ENCODE measurements around the gene ABCA4. TPM values are rescaled to one million over a fixed set of nuclear protein-coding genes. Genes with fewer than 3 reads are reported as not detected.

ABCA4 gene
- total RNA-seq, 1 experiment from 2014 or later, result 0.22 TPM

DNA sequence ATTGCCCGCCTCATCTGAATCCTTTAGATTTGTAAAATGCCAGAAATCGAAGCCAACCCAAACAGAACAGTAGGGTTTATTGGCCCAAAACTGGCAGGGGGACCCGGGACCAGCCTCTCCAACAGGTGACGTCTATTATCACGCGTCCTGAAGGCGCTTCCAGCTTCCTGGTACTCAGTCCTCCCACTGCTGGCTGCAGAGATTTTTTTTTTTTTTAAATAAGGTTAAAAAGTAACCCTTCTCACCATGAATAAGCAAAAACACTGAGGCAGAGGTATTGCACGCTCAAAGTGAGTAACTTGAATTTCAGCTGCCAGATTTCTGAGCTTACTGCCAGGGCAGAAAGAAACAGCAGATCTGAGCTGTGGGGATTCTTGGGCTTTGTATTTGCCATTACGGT lies 157.4 kb downstream of the ABCA4 start:
- ChIA-PET RAD21 (ENCODE audit: low non-redundant PET in 1 of 2, low total read pairs in 2 of 2, uncharacterized antibody in 2 of 2, unreplicated experiment in 2 of 2) (no interaction called here), CTCF (no interaction called here), POLR2A (interaction anchor here (0.6 kb wide), 1 partner anchor 361 kb away, joined by 3 read pairs; no protein-coding TSS in a partner anchor)
- Histone ChIP-seq H2AFZ (ENCODE audit: low read depth, low read length, poor library complexity, severe bottlenecking) (no peak overlapping the region), H3K9me3 (ENCODE audit: control insufficient read depth in 1 of 2, insufficient read depth in 1 of 2, low read depth in 1 of 2, low read length in 2 of 2) (no peaks in the 10 kb centered on the region), H3K36me3 (ENCODE audit: control insufficient read depth in 1 of 2, insufficient read depth in 2 of 2, low read length in 2 of 2) (no peaks in the 10 kb centered on the region), H3K4me2 (ENCODE audit: low read length) (no peak overlapping the region), H3K4me1 (ENCODE audit: control insufficient read depth in 1 of 2, insufficient read depth in 2 of 2, low read length in 2 of 2) (no peaks in the 10 kb centered on the region), H3K9ac (ENCODE audit: low read length) (no peak overlapping the region), H3K4me3 (replicated peaks in 1 of 2; ENCODE audit: low read depth in 1 of 2, low read length in 2 of 2) (no peak overlapping the region), H3K79me2 (ENCODE audit: insufficient read depth, low read length) (no peaks in the 10 kb centered on the region), H3K27me3 (ENCODE audit: insufficient read depth, low read length) (no peaks in the 10 kb centered on the region), H4K20me1 (ENCODE audit: insufficient read depth) (no peaks in the 10 kb centered on the region), H3K27ac (ENCODE audit: low read depth, low read length) (no peak overlapping the region), H3K9me2 (ENCODE audit: insufficient read depth) (no peaks in the 10 kb centered on the region)
- ATAC-seq (no peak), DNase-seq (ENCODE audit: low read depth, low spot score) (no peak)
- intact Hi-C loops (cut with micrococcal nuclease), result no loop called here
- BruUV-seq (replicated peaks), result no TSS peak
- TF ChIP-seq ZNF274 (IDR thresholded peaks at IDR 0.05; ENCODE audit: low read depth, low read length) (no peak), SP1 (IDR thresholded peaks at IDR 0.05; ENCODE audit: low read depth) (no peak), POLR2A (IDR thresholded peaks at IDR 0.05; ENCODE audit: borderline replicate concordance, extremely low read depth, insufficient read depth, insufficient read length) (no peak), SRF (IDR thresholded peaks at IDR 0.05; ENCODE audit: low read depth) (no peak)
- TF ChIP-seq, protein P1, sequence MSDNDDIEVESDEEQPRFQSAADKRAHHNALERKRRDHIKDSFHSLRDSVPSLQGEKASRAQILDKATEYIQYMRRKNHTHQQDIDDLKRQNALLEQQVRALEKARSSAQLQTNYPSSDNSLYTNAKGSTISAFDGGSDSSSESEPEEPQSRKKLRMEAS (IDR thresholded peaks at IDR 0.05), result no peak
- TF ChIP-seq, protein P2, sequence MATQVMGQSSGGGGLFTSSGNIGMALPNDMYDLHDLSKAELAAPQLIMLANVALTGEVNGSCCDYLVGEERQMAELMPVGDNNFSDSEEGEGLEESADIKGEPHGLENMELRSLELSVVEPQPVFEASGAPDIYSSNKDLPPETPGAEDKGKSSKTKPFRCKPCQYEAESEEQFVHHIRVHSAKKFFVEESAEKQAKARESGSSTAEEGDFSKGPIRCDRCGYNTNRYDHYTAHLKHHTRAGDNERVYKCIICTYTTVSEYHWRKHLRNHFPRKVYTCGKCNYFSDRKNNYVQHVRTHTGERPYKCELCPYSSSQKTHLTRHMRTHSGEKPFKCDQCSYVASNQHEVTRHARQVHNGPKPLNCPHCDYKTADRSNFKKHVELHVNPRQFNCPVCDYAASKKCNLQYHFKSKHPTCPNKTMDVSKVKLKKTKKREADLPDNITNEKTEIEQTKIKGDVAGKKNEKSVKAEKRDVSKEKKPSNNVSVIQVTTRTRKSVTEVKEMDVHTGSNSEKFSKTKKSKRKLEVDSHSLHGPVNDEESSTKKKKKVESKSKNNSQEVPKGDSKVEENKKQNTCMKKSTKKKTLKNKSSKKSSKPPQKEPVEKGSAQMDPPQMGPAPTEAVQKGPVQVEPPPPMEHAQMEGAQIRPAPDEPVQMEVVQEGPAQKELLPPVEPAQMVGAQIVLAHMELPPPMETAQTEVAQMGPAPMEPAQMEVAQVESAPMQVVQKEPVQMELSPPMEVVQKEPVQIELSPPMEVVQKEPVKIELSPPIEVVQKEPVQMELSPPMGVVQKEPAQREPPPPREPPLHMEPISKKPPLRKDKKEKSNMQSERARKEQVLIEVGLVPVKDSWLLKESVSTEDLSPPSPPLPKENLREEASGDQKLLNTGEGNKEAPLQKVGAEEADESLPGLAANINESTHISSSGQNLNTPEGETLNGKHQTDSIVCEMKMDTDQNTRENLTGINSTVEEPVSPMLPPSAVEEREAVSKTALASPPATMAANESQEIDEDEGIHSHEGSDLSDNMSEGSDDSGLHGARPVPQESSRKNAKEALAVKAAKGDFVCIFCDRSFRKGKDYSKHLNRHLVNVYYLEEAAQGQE (IDR thresholded peaks at IDR 0.05; ENCODE audit: low read depth), result no peak
- TF ChIP-seq, protein P3, sequence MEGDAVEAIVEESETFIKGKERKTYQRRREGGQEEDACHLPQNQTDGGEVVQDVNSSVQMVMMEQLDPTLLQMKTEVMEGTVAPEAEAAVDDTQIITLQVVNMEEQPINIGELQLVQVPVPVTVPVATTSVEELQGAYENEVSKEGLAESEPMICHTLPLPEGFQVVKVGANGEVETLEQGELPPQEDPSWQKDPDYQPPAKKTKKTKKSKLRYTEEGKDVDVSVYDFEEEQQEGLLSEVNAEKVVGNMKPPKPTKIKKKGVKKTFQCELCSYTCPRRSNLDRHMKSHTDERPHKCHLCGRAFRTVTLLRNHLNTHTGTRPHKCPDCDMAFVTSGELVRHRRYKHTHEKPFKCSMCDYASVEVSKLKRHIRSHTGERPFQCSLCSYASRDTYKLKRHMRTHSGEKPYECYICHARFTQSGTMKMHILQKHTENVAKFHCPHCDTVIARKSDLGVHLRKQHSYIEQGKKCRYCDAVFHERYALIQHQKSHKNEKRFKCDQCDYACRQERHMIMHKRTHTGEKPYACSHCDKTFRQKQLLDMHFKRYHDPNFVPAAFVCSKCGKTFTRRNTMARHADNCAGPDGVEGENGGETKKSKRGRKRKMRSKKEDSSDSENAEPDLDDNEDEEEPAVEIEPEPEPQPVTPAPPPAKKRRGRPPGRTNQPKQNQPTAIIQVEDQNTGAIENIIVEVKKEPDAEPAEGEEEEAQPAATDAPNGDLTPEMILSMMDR (IDR thresholded peaks at IDR 0.05 in 2 of 3, conservative IDR thresholded peaks at IDR 0.05 in 1 of 3; ENCODE audit: borderline replicate concordance in 1 of 3, insufficient read depth in 1 of 3, low read depth in 2 of 3, low read length in 2 of 3), result no peak
